GM18526 (cell line): ENCODE measurements around the gene PRKCSH.

ENCODE experiments used
- POLR2A ChIP-seq: IDR thresholded peaks from 3 replicates; pipeline ENCODE4 v1.6.1; 2011; ENCODE audit not compliant: insufficient read length; ENCODE audit errors: extremely low read depth

Gene PRKCSH

GRCh38 chr19:11479090-11479897 is 43.9 kb downstream of the PRKCSH start:
- TF ChIP-seq POLR2A: no peak

- no peak for TF ChIP-seq POLR2A
Measured at GRCh38 chr19:11479898-11480714, 44.7 kb downstream of the PRKCSH start.

GRCh38 chr19:11480715-11481533 is 45.5 kb downstream of the PRKCSH start, which contains the start of gene ELAVL3:
Gene ELAVL3 (minus strand): TSS chr19:11481046. CDS start chr19:11480608, 438 bp downstream.
- TF ChIP-seq POLR2A: no peak

- peak; percentile 24 for TF ChIP-seq POLR2A
Measured at GRCh38 chr19:11481534-11482383, 46.3 kb downstream of the PRKCSH start.

GRCh38 chr19:11482384-11483050 is 47.1 kb downstream of the PRKCSH start:
- TF ChIP-seq POLR2A: peak; percentile 0

GRCh38 chr19:11483366-11484111 is 48.1 kb downstream of the PRKCSH start:
- TF ChIP-seq POLR2A: no peak

- TF ChIP-seq POLR2A: no peak
Measured at GRCh38 chr19:11485245-11485837, 49.9 kb downstream of the PRKCSH start.

- TF ChIP-seq POLR2A: no peak
Measured at GRCh38 chr19:11486661-11487503, 51.4 kb downstream of the PRKCSH start.

- no peak for TF ChIP-seq POLR2A
Measured at GRCh38 chr19:11489378-11489777, 53.9 kb downstream of the PRKCSH start.

- TF ChIP-seq POLR2A: no peak
Measured at GRCh38 chr19:11494634-11495285, 59.3 kb downstream of the PRKCSH start.

GRCh38 chr19:11495481-11495880 is 60.0 kb downstream of the PRKCSH start:
- TF ChIP-seq POLR2A: no peak
